Brain microvascular endothelial cell (primary cell): ENCODE results near the gene MYH9.
"Not testable (repeated sequence)": the region's sequence is repeated elsewhere in the genome, so short reads cannot be mapped to it uniquely, and the experiment has no call there.

ENCODE experiments used
- DNase-seq: peaks from one replicate; pipeline ENCODE4 v3.0.0-alpha.2; 2020
- H3K27ac ChIP-seq: fragments of 250-450 bp; sonication (Bioruptor Pico); 2 replicates; pipeline ENCODE4 v1.5.1; 2020; ENCODE audit warnings: mild to moderate bottlenecking, moderate library complexity
- H3K27me3 ChIP-seq: fragments of 250-450 bp; sonication (Bioruptor Pico); replicated peaks from 2 replicates; pipeline ENCODE4 v1.5.1; 2020; ENCODE audit warnings: mild to moderate bottlenecking
- H3K36me3 ChIP-seq: fragments of 250-450 bp; sonication (Bioruptor Pico); replicated peaks from 2 replicates; pipeline ENCODE4 v1.5.1; 2020; ENCODE audit warnings: mild to moderate bottlenecking
- H3K4me3 ChIP-seq: 2 replicates; pipeline ENCODE4 v1.5.1; 2011; ENCODE audit warnings: low read depth, mild to moderate bottlenecking, control low read depth, low read length, moderate library complexity
- CTCF ChIP-seq: IDR thresholded peaks from 2 replicates; pipeline ENCODE4 v1.5.1; 2011; ENCODE audit warnings: low read depth, mild to moderate bottlenecking, moderate library complexity, low read length, control low read depth, inconsistent platforms; ENCODE audit errors: missing control alignments
- in situ Hi-C: cut with HindIII; loops from 2 replicates; pipeline ENCODE4 v1.10.0; 2017; ENCODE audit warnings: low sequenced_read_pairs, low pct_ligation_motif_present

MYH9 gene

GRCh38 chr22:36294801-36295200 lies 93.0 kb downstream of the MYH9 start:
- no peak for DNase-seq

GRCh38 chr22:36294293-36294620 lies 93.5 kb downstream of the MYH9 start:
- Histone ChIP-seq H3K36me3 (peaks cover 88% of the 10 kb centered on the region), H3K4me3 (no peak overlapping the region), H3K27me3 (no peaks in the 10 kb centered on the region), H3K27ac (no peak overlapping the region)
- no peak for DNase-seq
- TF ChIP-seq CTCF = no peak
- in situ Hi-C loops = no loop called here

More at GRCh38 chr22:36294801-36295200, 93.0 kb downstream of the MYH9 start:
- Histone ChIP-seq H3K27me3 (no peaks in the 10 kb centered on the region), H3K4me3 (no peak overlapping the region), H3K27ac (no peak overlapping the region), H3K36me3 (peaks cover 88% of the 10 kb centered on the region)
- no peak for TF ChIP-seq CTCF
- in situ Hi-C loops = no loop called here

DNA sequence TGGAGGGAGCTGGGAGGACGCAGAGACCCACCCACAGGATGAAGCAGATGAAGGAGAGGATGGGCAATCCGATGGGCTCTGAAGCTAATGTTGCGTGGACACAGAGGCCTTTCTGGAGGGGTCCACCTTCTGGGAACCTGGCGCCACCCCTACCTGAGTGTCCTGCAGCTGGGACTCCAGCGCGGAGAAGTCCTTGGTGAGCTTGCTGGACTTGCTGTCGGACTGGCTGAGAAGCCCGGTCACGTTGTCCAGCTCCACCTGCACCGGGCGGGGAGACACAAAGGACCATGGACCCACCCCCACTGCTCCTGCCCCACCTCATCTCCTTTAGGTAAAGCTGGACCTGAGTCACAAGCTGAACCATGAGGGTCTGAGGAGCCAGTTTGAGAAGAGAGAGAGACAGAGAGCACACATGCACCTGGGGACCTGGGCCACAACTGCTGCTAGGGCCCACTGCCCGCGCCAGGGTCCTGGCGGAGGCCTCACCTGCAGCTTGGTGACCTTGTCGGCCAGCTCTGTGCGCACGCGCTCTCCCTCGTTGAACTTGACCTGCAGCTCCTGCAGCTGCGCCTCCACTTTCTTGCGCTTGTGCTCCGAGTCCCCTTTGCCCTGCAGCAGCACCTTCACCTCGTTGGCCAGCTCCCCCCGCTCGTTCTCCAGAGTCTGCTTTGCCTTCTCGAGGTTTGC lies 94.0 kb downstream of the MYH9 start:
- Histone ChIP-seq H3K27ac (no peak overlapping the region), H3K27me3 (no peaks in the 10 kb centered on the region), H3K4me3 (no peak overlapping the region), H3K36me3 (peaks cover 88% of the 10 kb centered on the region)
- DNase-seq = no peak
- TF ChIP-seq CTCF = no peak
- in situ Hi-C loops = no loop called here

DNA sequence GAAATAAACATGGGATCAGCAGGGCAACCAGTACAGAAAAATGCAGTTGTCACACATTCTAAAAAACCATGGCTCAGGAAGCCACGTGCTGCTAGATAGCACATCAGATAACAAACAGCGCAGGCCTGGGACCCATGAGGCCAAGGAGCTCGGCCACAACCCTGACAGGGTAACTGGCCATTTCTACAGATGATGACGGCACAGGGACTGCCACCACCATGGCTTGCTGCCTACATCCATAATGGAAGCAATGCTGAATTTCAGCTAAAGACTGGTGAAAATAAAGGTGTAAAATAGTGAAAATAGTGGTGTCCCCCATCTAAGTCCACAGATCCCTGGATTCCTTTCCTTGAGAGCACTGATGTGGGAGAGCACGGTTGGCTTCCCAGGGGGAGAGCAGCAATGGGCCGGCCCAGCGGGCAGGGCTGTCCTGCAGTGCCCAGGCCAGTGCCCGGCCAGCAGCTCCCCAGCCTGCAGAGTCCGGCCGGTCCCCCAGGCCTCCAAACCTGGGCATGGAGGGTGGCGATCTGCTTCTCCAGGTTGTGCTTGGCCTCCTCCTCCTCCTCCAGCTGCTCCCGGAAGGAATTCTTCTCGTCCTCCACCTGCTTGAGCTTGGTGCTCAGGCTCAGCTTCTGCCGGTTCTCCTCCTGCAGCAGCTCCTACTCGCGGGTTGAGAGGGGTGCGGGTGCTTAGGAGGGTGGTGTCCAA lies 94.8 kb downstream of the MYH9 start:
- no peak for DNase-seq
- Histone ChIP-seq H3K27ac (no peak overlapping the region), H3K36me3 (peaks cover 88% of the 10 kb centered on the region), H3K27me3 (no peaks in the 10 kb centered on the region), H3K4me3 (no peak overlapping the region)
- in situ Hi-C loops = no loop called here
- TF ChIP-seq CTCF = no peak

DNA sequence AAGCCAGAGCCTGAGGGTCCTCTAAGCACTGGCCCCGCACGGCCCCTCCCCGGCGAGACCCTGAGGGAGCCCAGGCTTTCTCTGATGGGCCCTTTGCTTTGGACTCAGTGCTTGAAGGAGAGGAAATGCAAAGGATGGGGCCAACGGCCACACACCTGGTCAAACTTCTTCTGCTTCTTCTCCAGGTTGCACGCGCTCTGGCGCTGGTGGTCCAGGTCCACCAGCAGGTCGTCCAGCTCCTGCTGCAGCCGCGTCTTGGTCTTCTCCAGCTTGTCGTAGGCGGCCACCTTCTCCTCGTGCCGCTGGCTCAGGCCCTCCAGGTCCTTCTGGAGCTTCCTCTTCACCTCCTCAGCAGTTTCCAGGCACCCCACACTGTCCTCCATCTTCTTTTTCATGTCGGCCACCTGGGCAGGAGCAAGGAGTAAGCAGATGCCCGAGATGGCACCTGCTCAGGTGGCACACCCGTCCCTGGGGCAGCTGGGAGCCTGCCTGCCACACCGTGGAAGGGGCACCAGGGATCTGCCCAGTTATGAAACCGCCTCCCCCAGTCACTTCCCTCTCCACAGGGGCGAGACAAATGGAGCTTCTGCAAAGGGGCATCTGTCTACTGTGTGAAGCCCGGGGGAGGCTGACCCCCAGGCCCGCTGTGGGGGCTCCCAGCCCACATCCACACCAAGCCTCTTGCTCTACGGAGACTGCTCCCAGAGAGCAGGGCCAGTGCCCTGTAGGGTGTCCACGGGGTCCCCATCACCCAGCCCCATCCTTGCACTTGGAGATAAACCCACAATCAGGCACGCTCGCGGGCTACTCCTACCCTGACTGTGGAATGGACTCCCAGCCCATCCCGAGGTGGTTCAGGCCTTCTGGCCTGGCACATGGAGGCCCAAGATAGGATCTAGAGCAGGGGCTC lies 95.7 kb downstream of the MYH9 start:
- Histone ChIP-seq H3K27me3 (no peaks in the 10 kb centered on the region), H3K4me3 (no peak overlapping the region), H3K27ac (no peak overlapping the region), H3K36me3 (peaks cover 87% of the 10 kb centered on the region)
- in situ Hi-C loops = no loop called here
- no peak for DNase-seq
- TF ChIP-seq CTCF = no peak

GRCh38 chr22:36290391-36291075 lies 97.2 kb downstream of the MYH9 start:
- H3K4me3 ChIP-seq, DNase-seq, H3K27me3 ChIP-seq, H3K27ac ChIP-seq, in situ Hi-C loops: not testable (repeated sequence)
- peaks cover 87% of the 10 kb centered on the region for H3K36me3 ChIP-seq

DNA sequence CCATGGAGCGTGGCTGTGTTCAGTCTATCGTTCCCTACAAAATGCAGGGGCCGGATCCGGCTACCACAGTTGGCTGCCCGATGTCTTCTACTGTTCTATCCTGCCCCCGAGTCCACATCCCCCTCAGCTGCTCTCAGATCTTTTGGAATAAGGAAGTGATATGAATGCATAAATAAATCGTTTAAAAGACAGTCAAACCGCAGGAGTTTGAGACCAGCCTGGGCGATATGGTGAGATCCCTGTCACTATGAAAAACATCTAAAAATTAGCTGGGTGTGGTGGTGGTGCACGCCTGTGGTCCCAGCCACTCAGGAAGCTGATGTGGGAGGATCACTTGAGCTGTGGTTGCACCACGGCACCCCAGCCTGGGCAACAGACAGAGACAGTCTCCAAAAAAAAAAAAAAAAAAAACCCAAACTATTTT lies 97.8 kb downstream of the MYH9 start:
- H3K27me3 ChIP-seq, DNase-seq, in situ Hi-C loops, H3K27ac ChIP-seq, H3K4me3 ChIP-seq: not testable (repeated sequence)
- H3K36me3 ChIP-seq = peaks cover 87% of the 10 kb centered on the region
